Stimulated activated CD4-positive, alpha-beta T cell treated with anti-CD3 and anti-CD28 coated beads, Interleukin-4, amount 100 ng/mL, for 48 hours (primary cell): ENCODE data around the gene MUC13.

Experiments
- DNase-seq, 2 donors: peaks; one replicate each; pipeline ENCODE4 v3.0.0-alpha.2; 2020; ENCODE audit warnings: low read depth in 2 of 2

Gene MUC13

DNA sequence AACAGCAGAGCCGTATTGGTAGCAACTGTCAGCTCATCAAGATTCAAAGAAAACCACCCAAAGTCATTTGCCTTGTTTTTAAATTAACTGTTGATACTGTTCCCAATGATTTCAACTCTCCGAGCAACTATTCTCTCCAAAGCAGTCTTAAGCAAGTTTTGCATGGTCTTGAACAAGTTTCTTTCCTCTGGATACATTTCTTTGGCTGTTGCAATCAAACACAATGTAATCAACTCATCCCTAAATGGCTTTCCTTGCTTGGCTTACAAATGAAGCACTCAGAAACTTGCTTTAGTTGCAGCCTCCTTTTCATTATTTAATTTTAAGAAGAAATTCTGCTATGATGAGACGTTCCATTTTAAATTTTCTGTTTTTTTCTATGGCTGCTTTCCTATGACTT, 15.5 kb upstream of the MUC13 start:
- DNase-seq, result no peak

DNA sequence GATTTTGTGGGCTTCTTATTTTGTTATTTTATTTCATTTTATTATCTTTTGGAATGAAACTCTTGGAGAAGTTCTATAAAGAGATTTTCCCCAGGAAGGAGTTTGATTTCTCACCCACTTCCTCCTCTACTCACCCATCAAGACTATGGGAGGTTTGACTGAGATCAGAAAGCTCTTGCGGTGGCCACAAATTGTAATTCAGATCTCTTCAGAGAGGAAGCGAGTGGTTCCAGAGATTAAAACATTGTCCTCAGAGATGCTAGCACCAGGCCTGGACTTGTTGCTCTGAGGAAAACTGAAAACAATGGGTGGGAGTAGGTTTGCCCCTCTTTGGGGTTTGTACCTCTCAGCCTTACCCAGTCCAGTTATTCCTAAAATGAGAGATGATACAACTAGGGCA, 8.1 kb upstream of the MUC13 start:
- no peak for DNase-seq

DNA sequence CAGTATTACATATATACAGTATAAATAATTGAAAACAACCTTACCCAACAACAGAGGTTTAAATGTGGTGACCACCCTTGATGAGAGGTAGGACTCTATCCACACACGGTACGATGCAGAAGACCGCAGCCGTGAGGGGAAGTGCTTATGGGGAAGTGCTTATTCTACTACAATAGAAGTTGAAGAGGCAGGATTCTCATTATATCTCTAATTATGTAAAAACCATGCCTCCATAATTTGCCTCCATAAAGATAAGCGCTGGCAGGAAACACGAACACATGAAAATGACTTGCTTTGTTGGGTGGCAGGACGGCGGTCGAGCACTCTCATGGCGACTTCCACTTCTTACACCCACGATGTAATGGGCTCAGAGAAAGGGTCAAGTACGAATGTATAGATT, 7.2 kb upstream of the MUC13 start:
- DNase-seq, result no peak

DNA sequence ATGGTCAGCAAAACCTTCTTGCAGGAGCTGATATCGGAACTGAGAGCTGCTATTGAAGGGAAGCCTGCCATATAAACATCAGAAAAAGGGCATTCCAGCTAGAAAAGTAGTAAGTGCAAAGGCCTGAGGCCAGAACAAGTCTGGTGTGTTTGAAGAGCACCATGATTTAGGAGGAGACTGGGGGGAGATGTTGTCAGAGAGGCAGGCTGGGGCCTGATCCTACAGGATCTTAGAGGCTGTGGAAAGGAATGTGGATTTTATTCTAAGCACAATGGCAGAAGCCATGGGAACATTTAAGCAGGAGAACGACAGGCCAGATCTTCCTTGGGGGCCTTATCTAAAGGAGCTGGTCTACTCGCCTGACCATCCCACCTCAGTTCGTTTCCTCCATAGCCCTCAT, 5.1 kb upstream of the MUC13 start:
- DNase-seq, result no peak

DNA sequence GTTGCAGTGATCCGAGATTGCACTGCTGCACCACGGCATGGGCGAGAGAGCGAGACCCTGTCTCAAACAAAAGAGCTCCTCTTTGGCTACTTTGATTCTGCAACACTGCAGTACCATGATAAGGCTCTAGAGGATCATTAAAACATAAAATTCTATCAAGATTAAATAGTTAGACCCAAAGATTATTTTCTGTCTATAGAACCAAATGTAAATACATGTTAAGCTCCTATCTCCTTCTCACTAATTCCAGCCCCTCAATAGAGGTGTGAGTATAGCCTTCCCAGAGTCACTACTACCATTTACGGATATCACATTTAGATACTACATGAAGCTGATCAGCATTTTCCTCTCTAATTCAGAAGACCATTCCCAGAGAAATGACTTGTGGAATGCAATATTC, 4.3 kb upstream of the MUC13 start:
- no peak for DNase-seq

DNA sequence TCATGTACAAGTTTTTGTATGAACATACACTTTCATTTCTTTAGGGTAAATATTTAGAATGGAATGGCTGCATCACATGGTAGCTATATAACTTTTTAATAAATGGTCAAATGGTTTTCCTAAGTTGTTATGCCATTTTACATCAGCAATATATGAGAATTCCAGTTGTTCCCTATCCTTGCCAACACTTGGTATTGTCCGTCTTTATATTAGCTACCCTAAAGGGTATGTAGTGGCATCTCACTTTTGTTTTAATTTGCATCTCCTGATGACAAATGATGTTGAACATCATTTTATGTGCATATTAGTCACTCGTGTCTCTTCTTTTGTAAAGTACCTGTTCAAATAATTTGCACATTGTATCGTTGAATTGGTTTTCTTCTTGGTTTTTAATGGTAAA, 2.5 kb upstream of the MUC13 start:
- no peak for DNase-seq

DNA sequence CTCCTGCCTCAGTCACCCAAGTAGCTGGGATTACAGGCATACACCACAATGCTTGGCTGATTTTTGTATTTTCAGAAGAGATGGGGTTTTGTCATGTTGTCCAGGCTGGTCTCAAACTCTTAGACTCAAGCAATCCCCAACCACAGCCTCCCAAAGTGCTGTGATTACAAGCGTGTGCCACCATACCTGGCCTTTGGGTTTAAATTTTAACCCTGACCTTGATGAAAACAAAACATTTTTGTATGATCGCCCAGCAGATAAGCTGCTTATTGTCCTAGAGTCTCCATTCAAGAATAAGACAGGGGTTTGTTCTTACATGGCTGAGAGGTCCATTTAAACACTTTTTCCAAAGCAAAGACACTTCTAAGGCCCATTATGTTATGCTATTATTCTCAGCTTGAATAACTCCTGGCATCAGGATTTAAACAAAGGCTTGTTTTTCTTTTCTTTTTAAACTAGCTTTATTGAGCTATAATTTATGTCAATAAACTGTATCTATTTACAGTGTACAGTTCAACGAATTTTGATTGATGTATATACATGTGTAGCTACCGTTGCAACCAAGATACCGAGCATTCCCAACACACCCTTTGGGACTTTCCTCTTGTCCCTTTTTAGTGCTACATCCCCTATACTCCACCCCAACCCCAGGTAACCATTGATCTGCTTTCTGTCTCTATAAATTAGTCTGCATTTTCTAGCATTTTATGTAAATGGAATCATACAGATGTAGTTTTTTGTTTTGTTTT, 1.4 kb upstream of the MUC13 start:
- DNase-seq, result no peak

DNA sequence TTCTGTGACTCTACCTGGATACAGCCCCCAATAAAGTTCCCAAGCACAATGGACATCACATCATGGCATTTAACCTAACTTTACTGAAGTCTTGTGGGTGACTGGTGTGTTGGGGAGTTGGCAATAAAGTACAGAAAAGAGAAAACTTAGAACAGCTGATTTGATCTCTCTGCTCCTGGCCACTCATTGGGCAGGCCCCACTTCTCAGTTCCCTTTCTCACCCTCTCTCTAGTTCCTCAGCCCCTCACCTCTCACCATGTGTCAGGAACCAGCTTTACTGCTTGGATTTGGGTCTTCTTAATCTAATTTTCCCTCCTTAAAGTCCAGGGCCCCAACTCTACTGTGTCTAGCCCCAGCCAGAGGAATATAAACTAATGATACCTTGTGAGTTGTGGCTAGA, 713 bp upstream of the MUC13 start:
- no peak for DNase-seq

DNA sequence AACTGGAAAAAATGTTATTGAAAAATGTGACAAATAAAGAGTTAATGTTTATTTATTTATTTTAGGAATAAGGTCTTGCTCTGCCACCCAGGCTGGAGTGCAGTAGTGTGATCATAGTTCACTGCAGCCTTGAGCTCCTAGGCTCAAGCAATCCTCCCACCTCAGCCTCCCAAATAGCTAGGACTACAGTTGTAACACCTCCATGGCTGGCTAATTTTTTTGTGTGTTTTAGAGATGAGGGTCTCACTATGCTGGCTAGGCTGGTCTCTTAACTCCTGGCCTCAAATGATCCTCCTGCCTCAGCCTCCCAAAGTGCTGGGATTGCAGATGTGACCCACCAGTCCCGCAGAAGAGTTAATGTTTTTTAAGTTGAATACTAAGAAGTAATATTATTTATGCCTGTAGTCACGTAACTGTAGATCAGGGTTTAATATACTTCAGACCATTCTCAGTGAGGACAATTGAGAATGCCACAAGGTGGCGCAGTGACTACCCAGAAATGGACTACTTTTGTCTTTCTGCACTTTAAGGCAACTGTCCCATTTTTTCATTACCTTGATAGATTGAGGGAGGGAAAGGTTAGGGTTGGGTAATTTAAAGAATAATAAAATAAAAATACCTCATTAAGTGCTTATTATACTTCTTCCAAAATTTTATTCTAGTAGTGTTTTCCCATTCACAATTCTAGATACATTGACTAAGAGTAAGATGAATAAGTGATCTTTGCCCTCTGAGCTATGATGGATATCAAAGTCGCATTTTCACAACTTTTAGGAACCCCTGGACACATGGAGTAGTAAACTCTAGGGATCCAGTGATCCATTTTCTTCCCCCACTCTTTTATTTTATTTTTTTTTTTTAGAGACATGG, 6.0 kb downstream of the MUC13 start:
- peak; percentile 32 to 44 for DNase-seq

DNA sequence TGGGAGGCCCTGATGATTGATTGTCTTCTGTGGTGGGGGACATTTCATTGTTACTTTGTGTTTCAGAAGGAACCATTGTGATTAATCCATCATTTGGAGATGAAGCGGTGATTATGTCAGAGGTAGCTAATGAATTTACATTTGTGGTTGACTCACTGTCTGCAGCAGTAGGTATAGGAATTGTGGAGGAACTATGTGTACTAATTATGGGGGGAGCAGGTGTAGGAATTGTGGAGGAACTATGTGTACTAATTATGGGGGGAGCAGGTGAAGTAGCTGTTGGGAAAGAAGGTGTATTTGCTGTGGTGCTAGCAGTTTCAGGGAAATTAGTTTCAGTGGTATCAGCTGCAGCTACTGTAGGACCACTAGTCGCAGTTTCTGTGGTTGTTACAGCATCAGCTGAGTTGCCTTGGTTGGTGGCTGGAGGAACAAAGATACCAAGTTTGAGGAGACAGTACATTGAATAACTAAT, 6.9 kb downstream of the MUC13 start:
- DNase-seq, result no peak

DNA sequence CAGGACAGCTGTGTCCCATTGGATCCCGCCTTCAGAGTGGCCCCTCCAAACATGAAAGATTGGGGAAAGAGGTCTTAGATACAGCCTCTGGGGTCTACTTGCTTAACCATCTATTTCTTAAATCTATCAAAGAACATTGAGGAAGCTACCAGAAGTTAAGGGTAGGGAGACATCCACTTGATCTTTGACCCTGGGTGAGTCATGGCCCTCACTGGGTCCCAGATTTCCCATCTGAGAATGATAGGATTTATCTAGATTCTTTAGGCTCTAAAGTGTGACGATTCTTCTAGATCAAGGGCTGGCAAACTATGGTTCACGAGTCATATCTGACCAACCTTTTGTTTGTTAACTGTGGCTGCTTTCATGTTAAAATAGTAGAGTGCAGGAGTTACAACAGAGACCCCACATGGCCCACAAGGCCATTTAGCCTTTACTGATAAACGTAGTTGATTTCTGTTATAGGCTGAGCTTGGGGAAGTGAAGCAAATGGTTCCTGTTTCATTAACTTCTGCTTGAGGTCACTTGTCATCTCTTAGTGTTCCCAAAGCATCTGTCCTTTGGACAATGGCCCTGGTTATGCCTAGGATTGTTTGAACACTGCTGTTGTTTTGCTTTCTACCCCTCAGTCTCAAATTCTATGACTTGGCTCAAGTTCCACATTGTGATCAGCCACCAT, 8.0 kb downstream of the MUC13 start:
- DNase-seq, result no peak

DNA sequence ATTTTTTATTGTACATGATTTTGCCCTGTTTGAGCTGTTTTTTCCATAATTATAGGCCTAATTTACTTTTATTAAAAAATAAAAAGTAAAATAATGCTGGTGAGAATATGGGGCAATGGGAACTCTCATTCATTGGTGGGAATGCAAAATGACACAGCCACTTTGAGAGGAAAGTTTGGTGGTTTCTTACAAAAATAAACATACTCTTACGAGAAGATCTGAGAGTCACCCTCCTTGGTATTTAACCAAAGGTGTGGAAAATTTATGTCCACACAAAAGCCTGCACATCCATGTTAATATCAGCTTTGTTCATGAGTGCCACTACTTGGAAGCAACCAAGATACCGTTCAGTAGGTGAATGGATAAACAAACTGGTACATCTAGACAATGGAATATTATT, 9.8 kb downstream of the MUC13 start:
- DNase-seq, result no peak

DNA sequence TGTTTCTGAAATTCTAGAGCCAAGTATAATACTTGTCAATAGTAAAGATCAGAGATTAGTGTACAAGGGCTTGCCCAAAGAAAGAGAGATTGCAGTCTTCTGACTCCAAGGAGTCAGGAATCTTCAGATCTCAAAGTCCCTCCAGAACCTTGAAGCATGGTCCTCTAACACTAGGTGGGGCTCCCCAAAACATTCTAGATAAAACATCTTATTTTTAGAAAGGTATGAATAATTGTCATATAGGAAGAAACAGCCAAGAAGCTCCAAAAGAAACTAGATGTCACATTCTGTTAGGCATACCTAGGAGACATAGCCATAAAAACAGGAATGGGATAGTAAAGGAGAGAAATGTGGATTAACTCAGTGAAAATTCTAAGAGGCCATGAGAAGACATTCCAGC, 10.7 kb downstream of the MUC13 start:
- no peak for DNase-seq

DNA sequence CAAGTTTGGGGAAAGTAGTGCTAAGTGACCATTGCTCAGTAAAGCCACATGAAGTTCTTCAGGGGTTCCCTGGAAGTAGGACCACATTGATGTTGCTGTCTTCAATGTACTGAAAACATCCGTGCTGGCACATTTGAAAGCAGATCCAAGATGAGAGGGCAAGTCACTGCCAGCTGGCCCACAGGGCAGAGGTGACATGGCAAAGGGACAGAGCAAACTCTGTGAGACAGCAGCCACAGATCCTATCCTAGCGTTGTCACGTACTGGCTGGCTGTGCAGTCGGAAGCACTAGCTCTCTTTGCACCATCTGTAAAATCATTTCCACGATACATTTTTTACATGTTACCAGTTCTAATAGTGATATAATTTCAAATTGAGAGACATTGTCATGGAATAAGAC, 13.8 kb downstream of the MUC13 start:
- DNase-seq, result no peak

DNA sequence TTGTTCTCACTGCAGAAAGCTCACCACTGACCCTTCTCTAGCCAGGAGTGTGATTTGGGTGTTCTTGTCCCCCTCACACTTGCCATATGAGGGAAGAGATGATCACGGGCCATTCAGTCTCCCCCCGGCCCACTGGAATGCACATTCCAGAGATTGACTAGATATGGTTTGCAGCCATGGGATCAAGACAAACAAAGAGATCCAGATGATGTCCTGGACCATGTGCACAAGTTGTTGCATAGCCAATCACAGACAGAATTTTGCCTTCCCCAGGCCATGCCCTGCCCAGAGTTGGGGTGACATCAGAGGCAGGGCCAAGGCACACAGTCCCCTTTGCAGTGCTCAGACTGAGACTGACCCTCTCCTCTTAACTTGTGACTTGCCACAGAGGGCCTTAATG, 14.8 kb downstream of the MUC13 start:
- DNase-seq, result no peak

DNA sequence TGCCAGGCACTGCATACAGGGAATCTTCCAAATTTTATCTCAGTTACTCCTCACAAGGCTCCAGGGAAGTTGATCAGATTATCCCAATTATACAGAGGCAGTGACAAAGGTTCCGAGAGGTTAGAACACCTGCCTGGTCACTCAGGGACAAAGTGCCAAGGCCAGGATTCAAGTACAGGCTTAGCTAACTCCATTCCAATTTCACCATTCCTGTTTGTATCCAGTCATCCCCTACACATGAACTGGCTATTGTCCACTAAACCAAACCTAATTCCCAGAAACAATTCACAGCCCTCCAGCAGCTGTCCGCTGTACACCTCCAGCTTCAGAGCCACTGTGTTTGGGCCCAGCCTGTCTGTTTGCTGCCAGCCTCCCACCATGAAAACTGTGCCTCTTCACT, 16.0 kb downstream of the MUC13 start:
- DNase-seq, result no peak

DNA sequence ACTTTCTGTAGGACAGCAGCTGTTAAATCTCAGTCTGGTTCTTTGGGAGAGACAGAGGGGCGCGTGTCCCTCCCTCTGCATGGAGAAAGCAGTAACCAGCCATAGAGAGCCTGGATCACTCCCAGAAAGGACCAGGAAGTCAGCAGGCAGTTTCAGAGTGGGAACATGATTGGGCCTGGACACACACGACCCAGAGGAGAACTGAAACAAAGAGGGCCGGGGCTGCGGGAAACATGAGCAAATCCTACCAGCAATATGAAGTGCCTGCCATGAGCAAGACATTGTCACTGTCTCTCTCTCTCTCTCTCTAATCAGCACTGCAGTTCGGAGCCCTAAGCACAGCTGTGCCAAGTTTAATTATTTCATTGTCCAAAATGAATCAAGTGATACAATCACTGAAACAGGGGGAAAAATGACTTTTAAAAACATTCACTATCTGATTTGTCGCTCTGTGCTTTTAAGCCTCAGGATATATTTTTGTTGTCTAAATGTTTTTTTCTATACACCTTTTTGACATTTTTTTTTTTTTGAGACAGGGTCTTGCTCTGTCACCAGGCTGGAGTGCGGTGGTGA, 17.6 kb downstream of the MUC13 start:
- DNase-seq, result no peak

DNA sequence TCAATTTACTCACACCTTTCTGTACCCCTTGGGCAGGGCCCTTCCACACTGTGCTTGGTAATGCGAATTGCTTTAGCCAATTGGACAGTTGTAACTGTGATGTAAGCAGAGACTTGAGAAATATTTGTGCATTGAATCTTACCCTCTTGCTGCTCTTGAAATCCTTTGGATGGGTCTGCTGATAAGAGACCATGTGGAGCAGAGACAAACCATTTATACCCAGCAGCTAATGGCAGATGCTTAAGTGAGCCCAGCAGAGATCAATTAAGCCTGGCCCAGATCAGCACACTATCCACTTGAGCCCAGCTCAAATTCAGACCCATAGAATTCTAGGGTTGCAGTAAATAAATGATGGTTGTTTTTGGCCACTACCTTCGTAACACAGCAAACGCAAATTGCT, 19.3 kb downstream of the MUC13 start:
- no peak for DNase-seq

DNA sequence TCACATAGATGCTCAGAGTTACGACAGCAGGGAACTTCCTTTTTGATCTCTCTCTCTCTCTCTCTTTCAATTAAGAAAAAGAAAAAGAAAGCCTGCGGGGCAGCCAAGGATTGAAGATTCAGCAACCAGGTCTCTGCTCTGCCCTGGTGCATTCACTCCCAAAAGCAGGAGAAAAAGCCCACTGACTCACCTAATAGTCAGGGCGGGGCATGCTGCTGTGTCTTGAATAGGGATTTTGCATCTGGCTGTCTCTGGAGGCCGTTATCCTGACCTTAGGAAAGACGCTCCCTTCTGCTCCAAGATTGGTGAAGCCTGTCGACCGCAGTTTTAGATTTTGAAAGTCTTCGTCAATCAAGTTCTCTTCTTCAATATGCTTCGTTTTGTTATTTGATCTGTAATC, 26.6 kb downstream of the MUC13 start:
- DNase-seq, result no peak

DNA sequence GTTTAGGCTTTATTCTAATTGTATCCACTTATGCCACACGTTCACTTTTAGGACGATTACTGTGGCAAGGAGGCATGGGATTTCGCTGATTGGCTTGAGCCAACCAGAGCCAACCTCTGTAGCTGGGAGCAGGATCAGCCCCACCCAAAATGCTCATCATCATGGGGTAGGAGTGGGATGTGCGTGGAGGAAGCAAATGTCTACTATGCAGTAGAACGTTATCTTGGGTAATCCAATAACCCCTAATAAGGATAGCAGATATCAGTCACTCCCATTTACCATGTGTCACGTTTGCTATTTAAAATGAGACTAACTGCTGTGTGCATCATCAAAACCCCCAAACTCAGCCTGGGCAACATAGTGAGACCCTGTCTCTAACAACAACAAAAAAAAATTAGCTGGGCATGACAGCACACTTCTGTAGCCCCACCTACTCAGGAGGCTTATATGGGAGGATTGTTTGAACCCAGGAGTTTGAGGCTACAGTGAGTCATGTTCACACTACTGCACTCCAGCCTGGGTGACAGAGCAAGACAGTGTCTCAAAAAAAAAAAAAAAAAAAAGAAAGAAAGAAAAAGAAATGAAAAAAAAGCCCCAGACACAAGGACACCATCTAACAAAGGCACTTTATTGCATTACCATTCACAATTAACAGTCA, 29.6 kb downstream of the MUC13 start:
- no peak for DNase-seq

DNA sequence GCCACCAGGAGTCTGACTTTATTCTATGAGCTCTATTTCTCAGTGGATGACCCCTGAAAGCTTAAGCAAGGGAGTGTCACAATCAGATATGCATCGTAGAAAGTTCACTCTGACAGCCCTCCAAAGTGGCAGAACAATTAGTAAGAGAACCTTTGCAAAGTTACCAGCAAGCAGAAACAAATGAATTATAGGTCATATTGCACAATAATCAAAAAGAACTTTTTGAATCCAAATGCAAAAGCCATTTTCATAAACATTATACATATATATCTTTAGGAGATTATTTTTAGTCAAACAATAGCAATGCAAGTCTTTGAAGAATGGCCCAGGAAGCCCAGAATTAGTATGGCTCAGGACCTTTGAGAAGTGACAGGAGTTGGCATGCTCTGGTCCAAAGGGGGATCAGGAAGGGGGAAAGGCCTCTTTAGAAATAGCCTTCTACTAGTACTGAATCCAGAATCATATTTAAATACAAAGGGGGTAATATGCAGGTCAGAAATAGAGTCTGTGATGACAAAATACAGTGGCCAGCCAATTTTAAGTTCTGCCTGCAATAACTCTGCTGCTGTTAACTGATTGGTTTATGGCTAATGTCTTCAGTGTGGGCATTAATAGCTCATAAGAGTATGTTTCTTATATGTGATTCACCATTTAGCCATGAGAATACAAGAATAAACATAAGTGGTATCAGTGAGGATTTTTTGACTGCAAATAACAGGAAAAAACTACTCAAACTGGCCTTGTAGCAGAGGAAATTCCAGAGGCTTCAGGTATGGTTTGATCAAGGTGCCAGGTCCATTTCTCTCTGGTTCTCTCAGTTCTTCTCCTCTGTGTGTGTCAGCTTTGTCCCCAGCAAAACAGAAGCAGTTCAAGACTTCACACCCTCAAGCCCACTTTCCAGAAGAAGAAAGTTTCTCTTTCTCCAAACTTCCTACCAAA, 30.4 kb downstream of the MUC13 start:
- DNase-seq, result no peak
